ENCODE measurements around the gene SEMG2.

Gene SEMG2

GRCh38 chr20:45254383-45255262, 33.5 kb downstream of the SEMG2 start, which contains the start of gene SLPI:
TSS of gene SLPI (minus strand) at chr20:45254564. CDS start at chr20:45254543, 21 bp downstream.
- TF ChIP-seq CTCF (IDR thresholded peaks at IDR 0.05): no peak

DNA sequence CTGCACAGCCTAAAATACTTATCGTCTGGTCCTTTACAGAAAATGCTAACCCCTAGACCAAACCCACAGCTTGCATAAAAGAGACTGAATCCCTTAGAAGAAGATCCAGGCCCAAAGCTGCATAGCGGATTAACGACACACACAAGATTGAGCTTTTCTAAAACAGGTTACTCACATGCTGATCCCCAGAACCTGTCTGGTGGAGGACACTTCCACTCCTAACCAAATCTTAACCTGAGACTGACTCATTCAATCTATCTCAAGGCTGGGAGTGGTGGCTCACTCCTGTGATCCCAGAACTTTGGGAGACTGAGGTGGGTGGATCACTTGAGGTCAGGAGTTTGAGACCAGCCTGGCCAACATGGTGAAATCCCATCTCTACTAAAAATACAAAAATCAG, 36.0 kb downstream of the SEMG2 start:
- TF ChIP-seq CTCF (IDR thresholded peaks at IDR 0.05): no peak

GRCh38 chr20:45257711-45258110, 36.5 kb downstream of the SEMG2 start:
- TF ChIP-seq CTCF (IDR thresholded peaks at IDR 0.05): no peak

GRCh38 chr20:45258259-45258658, 37.1 kb downstream of the SEMG2 start:
- TF ChIP-seq CTCF (IDR thresholded peaks at IDR 0.05): no peak

GRCh38 chr20:45258664-45259063, 37.5 kb downstream of the SEMG2 start:
- no peak for TF ChIP-seq CTCF (IDR thresholded peaks at IDR 0.05)

DNA sequence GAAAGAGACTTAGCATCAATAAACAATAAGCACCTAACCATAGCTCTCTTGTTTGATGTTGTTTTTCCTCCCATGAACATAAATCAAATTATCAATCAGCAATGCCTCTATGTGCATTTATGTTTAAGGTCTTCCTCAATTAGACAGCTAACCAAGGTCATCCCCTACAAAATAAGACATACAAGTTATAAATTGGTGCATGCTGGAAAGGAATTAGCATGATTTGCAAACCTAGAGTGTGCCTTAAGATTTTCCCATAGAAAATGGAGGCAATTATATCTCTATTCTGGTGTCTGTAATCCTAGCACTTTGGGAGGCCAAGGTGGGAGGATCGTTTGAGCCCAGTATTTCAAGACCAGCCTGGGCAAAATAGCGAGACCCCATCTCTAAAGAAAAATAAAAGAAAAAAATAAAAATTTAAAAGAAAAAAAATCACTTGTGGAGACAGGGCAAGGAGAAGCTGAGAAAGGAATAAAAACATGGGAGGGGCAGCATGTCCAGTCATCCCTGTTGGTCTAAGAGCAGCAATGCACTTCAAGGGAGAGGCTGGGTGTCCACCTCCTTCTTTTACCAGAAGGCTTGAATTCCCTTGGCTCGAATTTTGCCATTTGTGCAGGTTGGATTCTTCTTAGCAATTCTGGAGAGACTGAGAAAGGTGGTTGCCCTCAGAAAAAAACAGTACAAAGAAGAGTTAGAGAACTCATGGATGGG, 42.5 kb downstream of the SEMG2 start:
- TF ChIP-seq CTCF (IDR thresholded peaks at IDR 0.05): no peak

DNA sequence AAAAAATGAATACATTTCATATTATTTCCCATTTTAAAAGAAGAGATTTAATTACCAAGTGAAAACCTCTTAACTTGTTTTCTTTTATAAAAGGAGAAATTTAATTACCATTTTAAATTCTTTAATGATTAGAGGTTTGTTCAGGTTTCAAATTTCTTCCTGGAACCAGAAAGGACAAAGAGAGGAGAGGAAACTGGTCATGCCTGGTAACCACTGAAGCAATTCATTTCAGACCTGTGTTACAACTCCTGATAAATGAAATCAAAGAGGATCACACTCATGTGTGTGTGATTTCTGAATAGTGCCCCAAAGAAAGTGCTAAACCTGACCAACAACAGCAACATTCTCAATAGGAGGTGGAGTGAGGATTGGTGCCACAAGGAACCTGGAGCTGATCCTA, 45.8 kb downstream of the SEMG2 start:
- TF ChIP-seq CTCF (IDR thresholded peaks at IDR 0.05): no peak

All from LNCAP (cell line).